Measurements from ENCODE around the gene EPS15. TPM values are rescaled to one million over a fixed set of nuclear protein-coding genes. Genes with fewer than 3 reads are reported as not detected.

EPS15 gene
- total and polyA plus RNA-seq, 9 of the 15 experiments (the other 6 are each of a cell fraction or from before 2014, with no cell fraction given): 23.1 to 69.0 (median 41.7) TPM

DNA sequence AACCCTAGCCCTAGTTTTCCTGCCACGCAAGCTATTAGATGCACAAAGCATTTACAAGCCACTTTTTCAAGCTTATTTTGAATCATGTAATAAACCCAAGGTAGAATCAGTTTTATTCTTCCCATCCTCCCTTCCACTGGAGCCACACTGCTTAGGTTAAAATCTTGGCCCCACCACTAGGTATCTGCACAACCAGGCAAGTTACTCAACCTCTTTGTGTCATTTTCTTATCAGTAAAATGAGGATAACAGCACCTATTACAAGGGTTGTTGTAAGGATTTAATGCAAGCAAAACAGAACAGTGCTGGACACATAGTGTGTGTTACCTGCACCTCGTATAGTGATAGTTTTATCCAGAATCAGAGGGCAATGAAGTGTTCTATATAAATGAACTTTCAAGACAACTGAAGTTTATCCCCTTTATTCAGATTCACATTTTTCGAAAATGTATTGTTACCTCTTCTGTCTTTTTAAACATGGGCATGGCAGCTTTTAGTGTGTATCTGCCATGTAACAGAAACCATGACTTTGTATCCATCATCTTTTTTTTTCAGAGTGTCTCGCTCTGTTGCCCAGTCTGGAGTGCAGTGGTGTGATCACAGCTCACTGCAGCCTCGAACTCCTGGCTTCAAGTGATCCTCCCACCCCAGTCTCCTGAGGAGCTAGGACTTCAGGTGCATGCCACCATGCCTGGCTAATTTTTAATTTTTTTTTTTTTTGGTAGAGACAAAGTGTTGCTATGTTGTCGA lies 171.5 kb downstream of the EPS15 start (continued):
- TF ChIP-seq TCF3 (CRISPR knock-in tag; IDR thresholded peaks at IDR 0.05): peak; percentile 36; the same call in 1 of the 2 replicates
- TF ChIP-seq RCOR1 (IDR thresholded peaks at IDR 0.05; ENCODE audit: borderline replicate concordance in 1 of 2, low read depth in 2 of 2, low read length in 2 of 2): peak in 1 of 2 experiments; percentile 84; a peak in 2 of 4 replicates
- TF ChIP-seq DACH1 (IDR thresholded peaks at IDR 0.05; ENCODE audit: partially characterized antibody): no peak
- TF ChIP-seq ATF3 (IDR thresholded peaks at IDR 0.05): no peak
- TF ChIP-seq ATF3 (CRISPR knock-in tag; conservative IDR thresholded peaks at IDR 0.05): no peak
- 0 out of 2 replicates have a peak, but pooled peaks have one; percentile 34 for TF ChIP-seq CBFA2T2 (conservative IDR thresholded peaks at IDR 0.05)
- no peak for TF ChIP-seq MGA (IDR thresholded peaks at IDR 0.05)

All from K562 (cell line).